AG04450 (cell line): ENCODE measurements around the gene ANOS1. TPM values are rescaled to one million over a fixed set of nuclear protein-coding genes. Genes with fewer than 3 reads are reported as not detected.

Experiments used
- CTCF ChIA-PET: fragments of 300-600, 350-600 bp; formaldehyde crosslinking; extraction: SDS; loops from one replicate; lab custom pipeline; 2022; ENCODE audit warnings: antibody characterized with exemption, inconsistent platforms; lab: Charles Lee
- POLR2A ChIA-PET: fragments of 350-600 bp; formaldehyde crosslinking; extraction: SDS; loops from one replicate; lab custom pipeline; 2021; ENCODE audit warnings: antibody characterized with exemption, inconsistent platforms; lab: Yijun Ruan, JAX
- DNase-seq: peaks from one replicate; pipeline ENCODE4 v3.0.0-alpha.2; 2011; ENCODE audit warnings: low read depth, low spot score
- H3K27ac ChIP-seq: one replicate; pipeline ENCODE4 v1.5.1; 2012; ENCODE audit warnings: low read depth, low read length, control low read depth
- H3K27me3 ChIP-seq: one replicate; pipeline ENCODE4 v1.6.0; 2012; ENCODE audit warnings: low read length; ENCODE audit not compliant: control insufficient read depth, insufficient read depth
- H3K4me3 ChIP-seq: 2 replicates; pipeline ENCODE4 v1.5.1; 2011; ENCODE audit warnings: mild to moderate bottlenecking, low read depth, low read length, control low read depth
- H3K9me3 ChIP-seq: 2 replicates; pipeline ENCODE4 v1.5.1; 2012; ENCODE audit warnings: low read length; ENCODE audit not compliant: control insufficient read depth, insufficient read depth
- polyA plus RNA-seq: library from polyadenylated mRNA; depleted of rRNA; stranded (reverse); fragments of >200 nt; gene quantifications from 2 replicates; pipeline ENCODE4 v1.2.3, GENCODE V29; 2011
- TF ChIP-seq, protein P1 (sequence below): IDR thresholded peaks from 2 replicates; pipeline ENCODE4 v1.5.1; 2011; ENCODE audit warnings: low read depth, low read length, control low read depth, inconsistent platforms

Gene ANOS1
- polyA plus RNA-seq, 1 experiment: 0.30 TPM

DNA sequence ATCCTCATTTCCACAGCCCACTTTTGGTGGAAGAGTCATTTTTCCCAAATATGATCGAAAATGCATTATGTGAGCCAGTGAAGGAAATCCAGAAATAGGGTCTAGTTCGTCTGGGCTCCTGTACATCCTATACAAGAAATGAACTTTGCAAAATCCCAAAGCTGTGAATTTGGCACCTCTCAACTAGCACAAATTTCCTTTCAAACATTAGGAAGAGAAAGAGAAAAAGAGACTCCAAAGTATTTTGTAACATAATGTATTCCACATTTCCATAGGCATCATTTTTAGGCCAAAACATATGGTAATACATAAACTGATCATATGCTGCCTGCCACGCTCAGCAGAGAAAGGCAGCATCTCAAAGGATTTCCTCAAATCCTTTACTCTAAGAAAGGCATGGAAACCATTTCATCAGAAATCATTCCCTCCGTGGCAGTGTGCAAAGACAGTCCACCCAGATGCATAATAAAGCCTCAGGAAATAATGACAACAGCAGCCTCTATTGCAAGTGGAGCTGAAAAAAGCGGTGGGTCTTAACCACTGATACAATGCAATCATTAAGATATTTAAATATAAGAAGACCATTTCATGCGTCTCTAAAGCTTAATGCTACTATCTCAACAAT, 56.8 kb downstream of the ANOS1 start:
- H3K4me3 ChIP-seq: no peak overlapping the region
- H3K27me3 ChIP-seq: no peaks in the 10 kb centered on the region
- POLR2A ChIA-PET: no interaction called here
- TF ChIP-seq, protein P1, sequence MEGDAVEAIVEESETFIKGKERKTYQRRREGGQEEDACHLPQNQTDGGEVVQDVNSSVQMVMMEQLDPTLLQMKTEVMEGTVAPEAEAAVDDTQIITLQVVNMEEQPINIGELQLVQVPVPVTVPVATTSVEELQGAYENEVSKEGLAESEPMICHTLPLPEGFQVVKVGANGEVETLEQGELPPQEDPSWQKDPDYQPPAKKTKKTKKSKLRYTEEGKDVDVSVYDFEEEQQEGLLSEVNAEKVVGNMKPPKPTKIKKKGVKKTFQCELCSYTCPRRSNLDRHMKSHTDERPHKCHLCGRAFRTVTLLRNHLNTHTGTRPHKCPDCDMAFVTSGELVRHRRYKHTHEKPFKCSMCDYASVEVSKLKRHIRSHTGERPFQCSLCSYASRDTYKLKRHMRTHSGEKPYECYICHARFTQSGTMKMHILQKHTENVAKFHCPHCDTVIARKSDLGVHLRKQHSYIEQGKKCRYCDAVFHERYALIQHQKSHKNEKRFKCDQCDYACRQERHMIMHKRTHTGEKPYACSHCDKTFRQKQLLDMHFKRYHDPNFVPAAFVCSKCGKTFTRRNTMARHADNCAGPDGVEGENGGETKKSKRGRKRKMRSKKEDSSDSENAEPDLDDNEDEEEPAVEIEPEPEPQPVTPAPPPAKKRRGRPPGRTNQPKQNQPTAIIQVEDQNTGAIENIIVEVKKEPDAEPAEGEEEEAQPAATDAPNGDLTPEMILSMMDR: no peak
- H3K9me3 ChIP-seq: no peaks in the 10 kb centered on the region
- CTCF ChIA-PET: no interaction called here
- no peak for DNase-seq
- no peak overlapping the region for H3K27ac ChIP-seq

DNA sequence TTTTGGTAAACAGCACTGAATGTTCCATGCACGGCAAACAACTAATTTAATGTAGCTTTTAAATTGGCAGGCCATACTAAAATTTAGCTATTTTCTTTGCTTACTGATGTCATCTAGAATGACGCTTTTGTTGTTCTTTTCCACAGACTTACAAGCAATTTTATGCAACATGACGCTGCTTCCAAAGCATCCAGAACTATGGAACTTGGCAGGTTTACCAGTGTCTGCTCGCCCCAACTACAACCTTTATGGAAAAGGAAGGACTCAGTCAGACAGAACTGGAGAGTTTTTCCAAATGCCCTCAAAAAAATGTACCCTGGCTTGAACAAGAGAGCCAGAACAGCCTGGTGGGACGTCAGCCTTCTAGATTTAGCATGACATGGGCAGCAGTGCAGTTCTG, 58.7 kb downstream of the ANOS1 start:
- DNase-seq: no peak
- H3K9me3 ChIP-seq: no peaks in the 10 kb centered on the region
- H3K27me3 ChIP-seq: no peaks in the 10 kb centered on the region
- TF ChIP-seq, protein P1: no peak
- ChIA-PET CTCF (no interaction called here), POLR2A (no interaction called here)
- no peak overlapping the region for H3K27ac ChIP-seq
- no peak overlapping the region for H3K4me3 ChIP-seq

DNA sequence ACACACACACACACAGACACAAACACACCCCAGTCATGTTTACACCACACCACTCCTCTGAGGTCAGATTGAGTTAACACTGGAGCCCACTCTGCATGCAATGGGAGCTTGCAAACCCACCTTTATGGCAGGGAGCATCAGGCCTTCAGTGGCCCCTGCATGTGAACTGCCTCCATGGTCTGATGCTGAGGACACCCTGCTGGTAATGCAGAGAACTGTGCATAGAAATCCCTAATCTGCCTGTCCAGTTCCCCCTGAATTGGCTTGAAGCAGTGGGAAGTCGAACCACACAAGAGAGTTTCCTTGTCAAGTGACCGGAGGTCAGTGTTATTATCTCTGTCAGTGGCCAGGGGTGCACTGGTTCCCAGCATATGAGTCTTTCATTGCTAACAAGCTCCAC, 59.8 kb downstream of the ANOS1 start:
- ChIA-PET CTCF (no interaction called here), POLR2A (no interaction called here)
- DNase-seq: no peak
- no peak overlapping the region for H3K4me3 ChIP-seq
- H3K27me3 ChIP-seq: no peaks in the 10 kb centered on the region
- TF ChIP-seq, protein P1: no peak
- no peaks in the 10 kb centered on the region for H3K9me3 ChIP-seq
- H3K27ac ChIP-seq: no peak overlapping the region

DNA sequence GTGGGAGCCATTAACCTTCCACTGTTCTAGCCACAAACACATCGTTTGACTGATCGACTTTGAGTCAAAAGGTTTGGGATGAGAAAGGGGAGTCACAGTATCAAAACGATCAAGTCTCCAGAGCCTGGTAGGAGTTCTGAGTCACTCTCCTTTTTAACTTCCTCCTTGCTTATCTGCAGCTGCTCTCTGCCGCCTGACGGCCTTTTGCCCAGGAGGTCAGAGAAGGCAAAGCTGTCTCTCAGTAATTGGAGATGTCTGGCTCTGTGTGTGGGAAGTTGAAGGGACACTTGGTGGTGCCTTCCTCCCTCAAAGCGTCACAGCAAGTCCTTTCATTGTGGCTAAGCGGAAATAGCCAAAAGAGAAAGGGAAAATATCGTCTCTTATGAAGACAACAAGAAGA, 63.1 kb downstream of the ANOS1 start:
- H3K27me3 ChIP-seq: no peaks in the 10 kb centered on the region
- H3K4me3 ChIP-seq: no peak overlapping the region
- no peaks in the 10 kb centered on the region for H3K9me3 ChIP-seq
- TF ChIP-seq, protein P1: no peak
- ChIA-PET CTCF (no interaction called here), POLR2A (no interaction called here)
- no peak for DNase-seq
- H3K27ac ChIP-seq: no peak overlapping the region

DNA sequence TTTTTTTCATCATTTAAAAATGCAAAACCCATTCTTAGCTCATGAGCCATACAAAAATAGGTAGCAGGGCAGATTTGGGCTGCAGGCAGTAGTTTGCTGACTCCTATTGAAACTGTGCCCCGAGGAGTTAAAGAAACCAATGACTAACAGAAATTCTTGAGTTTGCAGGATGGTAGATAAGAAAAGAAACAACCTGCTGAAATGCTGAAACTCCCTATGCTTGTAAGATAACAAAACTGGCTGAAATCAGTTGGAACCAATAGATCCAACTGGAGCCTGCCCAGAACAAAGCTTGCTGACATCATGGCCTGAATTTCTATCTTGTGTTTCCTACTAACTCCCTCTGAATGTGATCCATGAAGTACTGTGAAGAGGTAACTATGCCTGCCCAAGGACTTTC, 68.6 kb downstream of the ANOS1 start:
- ChIA-PET CTCF (no interaction called here), POLR2A (no interaction called here)
- no peak for DNase-seq

More for the DNA sequence above, 68.6 kb downstream of the ANOS1 start:
- Histone ChIP-seq H3K4me3 (no peak overlapping the region), H3K9me3 (no peaks in the 10 kb centered on the region), H3K27me3 (no peaks in the 10 kb centered on the region), H3K27ac (no peak overlapping the region)
- TF ChIP-seq, protein P1: no peak
